Measurements from ENCODE around the gene PDXK. TPM values are rescaled to one million over a fixed set of nuclear protein-coding genes. Genes with fewer than 3 reads are reported as not detected.

The PDXK gene
- total RNA-seq, 1 experiment from 2014 or later = 78.8 TPM

- no peak overlapping the region for H3K4me3 ChIP-seq
- H3K36me3 ChIP-seq = peaks cover 36% of the 10 kb centered on the region
- no peak for DNase-seq (ENCODE audit: low read depth in 1 of 2, low spot score in 2 of 2)
- H3K27ac ChIP-seq = no peak overlapping the region
- no peaks in the 10 kb centered on the region for H3K27me3 ChIP-seq (replicated peaks)
- H3K4me1 ChIP-seq (replicated peaks) = peaks cover 24% of the 10 kb centered on the region
- 0 out of 2 replicates have a peak, but pooled peaks cover 2% of the 10 kb centered on the region for H3K9me3 ChIP-seq (replicated peaks)
Observed at GRCh38 chr21:43721939-43722338, 3.0 kb downstream of the PDXK start.

GRCh38 chr21:43723648-43724047 is 4.7 kb downstream of the PDXK start:
- no peak for DNase-seq (ENCODE audit: low read depth in 1 of 2, low spot score in 2 of 2)
- Histone ChIP-seq H3K4me1 (replicated peaks) (peaks cover 28% of the 10 kb centered on the region), H3K27ac (no peak overlapping the region), H3K36me3 (peaks cover 36% of the 10 kb centered on the region), H3K4me3 (no peak overlapping the region), H3K27me3 (replicated peaks) (no peaks in the 10 kb centered on the region), H3K9me3 (replicated peaks) (0 out of 2 replicates have a peak, but pooled peaks cover under 1% of the 10 kb centered on the region)

GRCh38 chr21:43726686-43727518 is 8.0 kb downstream of the PDXK start:
- no peak for DNase-seq (ENCODE audit: low read depth in 1 of 2, low spot score in 2 of 2)
- no peak overlapping the region for H3K27ac ChIP-seq
- no peaks in the 10 kb centered on the region for H3K9me3 ChIP-seq (replicated peaks)
- H3K36me3 ChIP-seq = peaks cover 11% of the 10 kb centered on the region
- no peak overlapping the region for H3K4me3 ChIP-seq
- H3K27me3 ChIP-seq (replicated peaks) = no peaks in the 10 kb centered on the region
- H3K4me1 ChIP-seq (replicated peaks) = peaks cover 22% of the 10 kb centered on the region

- Histone ChIP-seq H3K27me3 (replicated peaks) (no peaks in the 10 kb centered on the region), H3K4me3 (no peak overlapping the region)
- no peak for DNase-seq (ENCODE audit: low read depth in 1 of 2, low spot score in 2 of 2)
Observed at GRCh38 chr21:43727519-43728153, 8.7 kb downstream of the PDXK start.

GRCh38 chr21:43728154-43728466 is 9.2 kb downstream of the PDXK start:
- Histone ChIP-seq H3K4me1 (replicated peaks) (peaks cover 22% of the 10 kb centered on the region), H3K9me3 (replicated peaks) (no peaks in the 10 kb centered on the region), H3K36me3 (peaks cover 9% of the 10 kb centered on the region), H3K4me3 (peak overlapping the region; percentile 49), H3K27me3 (replicated peaks) (no peaks in the 10 kb centered on the region), H3K27ac (peak overlapping the region; percentile 47)
- no peak for DNase-seq (ENCODE audit: low read depth in 1 of 2, low spot score in 2 of 2)

More at GRCh38 chr21:43727519-43728153, 8.7 kb downstream of the PDXK start:
- H3K36me3 ChIP-seq = peaks cover 9% of the 10 kb centered on the region
- H3K27ac ChIP-seq = peak overlapping the region; percentile 47
- peaks cover 22% of the 10 kb centered on the region for H3K4me1 ChIP-seq (replicated peaks)
- H3K9me3 ChIP-seq (replicated peaks) = no peaks in the 10 kb centered on the region

GRCh38 chr21:43728467-43729390 is 9.8 kb downstream of the PDXK start:
- H3K4me1 ChIP-seq (replicated peaks) = peaks cover 22% of the 10 kb centered on the region
- H3K4me3 ChIP-seq = peak overlapping the region; percentile 49
- peaks cover 5% of the 10 kb centered on the region for H3K36me3 ChIP-seq
- no peaks in the 10 kb centered on the region for H3K9me3 ChIP-seq (replicated peaks)
- DNase-seq (ENCODE audit: low read depth in 1 of 2, low spot score in 2 of 2) = peak; percentile 96 to 97
- peak overlapping the region; percentile 47 for H3K27ac ChIP-seq
- no peaks in the 10 kb centered on the region for H3K27me3 ChIP-seq (replicated peaks)

GRCh38 chr21:43731476-43731875 is 12.5 kb downstream of the PDXK start:
- H3K9me3 ChIP-seq (replicated peaks) = no peaks in the 10 kb centered on the region
- no peak overlapping the region for H3K27ac ChIP-seq
- H3K4me3 ChIP-seq = no peak overlapping the region
- peaks cover 30% of the 10 kb centered on the region for H3K4me1 ChIP-seq (replicated peaks)
- H3K36me3 ChIP-seq = peaks cover 26% of the 10 kb centered on the region
- no peaks in the 10 kb centered on the region for H3K27me3 ChIP-seq (replicated peaks)
- no peak for DNase-seq (ENCODE audit: low read depth in 1 of 2, low spot score in 2 of 2)

GRCh38 chr21:43731891-43732711 is 13.2 kb downstream of the PDXK start:
- Histone ChIP-seq H3K27me3 (replicated peaks) (no peaks in the 10 kb centered on the region), H3K36me3 (peaks cover 29% of the 10 kb centered on the region), H3K9me3 (replicated peaks) (no peaks in the 10 kb centered on the region), H3K27ac (no peak overlapping the region), H3K4me1 (replicated peaks) (peaks cover 30% of the 10 kb centered on the region), H3K4me3 (no peak overlapping the region)
- DNase-seq (ENCODE audit: low read depth in 1 of 2, low spot score in 2 of 2) = no peak

DNA sequence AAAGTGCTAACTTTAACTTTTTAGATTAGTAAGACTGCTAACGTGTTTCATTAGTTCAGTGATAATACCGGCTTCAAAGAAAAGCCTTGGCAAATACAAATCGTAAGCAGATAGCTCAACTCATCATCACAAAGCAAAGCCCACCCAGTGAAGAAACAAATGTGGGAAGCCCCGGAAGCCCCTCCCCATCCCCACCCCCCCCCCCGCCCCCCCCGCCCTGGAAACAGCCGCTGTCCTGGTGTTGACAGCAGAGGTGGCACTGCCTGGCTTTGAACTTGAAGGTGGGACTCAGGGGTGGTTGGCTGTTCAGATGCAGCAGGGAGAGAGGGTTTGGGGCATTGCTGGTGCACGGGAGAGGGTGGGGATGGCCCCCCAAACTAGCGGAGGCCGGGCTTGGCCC is 14.1 kb downstream of the PDXK start:
- Histone ChIP-seq H3K36me3 (peaks cover 37% of the 10 kb centered on the region), H3K27me3 (replicated peaks) (no peaks in the 10 kb centered on the region), H3K4me3 (no peak overlapping the region), H3K27ac (no peak overlapping the region), H3K4me1 (replicated peaks) (peaks cover 24% of the 10 kb centered on the region), H3K9me3 (replicated peaks) (no peaks in the 10 kb centered on the region)
- DNase-seq (ENCODE audit: low read depth in 1 of 2, low spot score in 2 of 2) = no peak

DNA sequence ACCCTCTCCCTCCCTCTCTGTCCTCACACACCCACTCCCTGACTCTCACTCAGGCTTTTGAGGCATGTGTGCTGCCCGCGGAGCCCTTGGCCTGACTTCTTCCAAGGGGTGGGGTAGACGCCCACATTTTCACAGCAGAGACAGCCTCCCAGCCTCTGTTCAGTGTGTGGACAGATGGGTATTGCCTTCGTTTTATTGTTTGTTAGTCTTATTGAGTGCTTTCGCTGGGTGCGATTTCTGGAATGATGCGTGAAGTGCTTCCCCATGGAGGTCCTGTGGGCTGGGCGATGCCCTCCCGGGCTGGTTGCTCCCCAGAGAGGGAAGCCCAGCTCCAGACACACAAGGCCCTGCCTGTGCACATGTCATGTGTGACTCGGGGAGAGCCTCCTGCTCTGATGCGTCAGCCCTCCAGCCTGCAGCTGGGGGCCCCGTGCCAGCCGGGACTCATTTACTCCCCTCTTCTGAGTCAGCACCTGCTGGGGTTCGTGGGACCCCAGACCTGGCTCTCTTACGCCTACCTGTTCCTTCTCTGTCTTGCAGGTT is 14.7 kb downstream of the PDXK start:
- Histone ChIP-seq H3K27ac (no peak overlapping the region), H3K4me1 (replicated peaks) (peaks cover 19% of the 10 kb centered on the region), H3K9me3 (replicated peaks) (no peaks in the 10 kb centered on the region), H3K27me3 (replicated peaks) (no peaks in the 10 kb centered on the region), H3K4me3 (no peak overlapping the region), H3K36me3 (peaks cover 37% of the 10 kb centered on the region)
- DNase-seq (ENCODE audit: low read depth in 1 of 2, low spot score in 2 of 2) = no peak

- Histone ChIP-seq H3K9me3 (replicated peaks) (no peaks in the 10 kb centered on the region), H3K27ac (no peak overlapping the region), H3K4me1 (replicated peaks) (peaks cover 15% of the 10 kb centered on the region), H3K4me3 (no peak overlapping the region), H3K36me3 (peaks cover 37% of the 10 kb centered on the region), H3K27me3 (replicated peaks) (no peaks in the 10 kb centered on the region)
- DNase-seq (ENCODE audit: low read depth in 1 of 2, low spot score in 2 of 2) = no peak
Observed at GRCh38 chr21:43734131-43734927, 15.4 kb downstream of the PDXK start.

- Histone ChIP-seq H3K36me3 (peaks cover 37% of the 10 kb centered on the region), H3K4me1 (replicated peaks) (peaks cover 9% of the 10 kb centered on the region), H3K27me3 (replicated peaks) (no peaks in the 10 kb centered on the region), H3K27ac (no peak overlapping the region), H3K4me3 (no peak overlapping the region), H3K9me3 (replicated peaks) (no peaks in the 10 kb centered on the region)
- DNase-seq (ENCODE audit: low read depth in 1 of 2, low spot score in 2 of 2) = no peak
Observed at GRCh38 chr21:43734928-43735229, 15.9 kb downstream of the PDXK start.
